KOPT-K1 (cell line): Measurements from ENCODE around the gene SART1.
"Not testable (repeated sequence)": the region's sequence is repeated elsewhere in the genome, so short reads cannot be mapped to it uniquely, and the experiment has no call there.

ENCODE experiments used
- H3K27ac ChIP-seq: fragments of 200-600 bp; sonication (generic); 2 replicates; pipeline ENCODE4 v1.5.1; 2016; ENCODE audit warnings: antibody characterized with exemption, mild to moderate bottlenecking, low read depth, low read length; ENCODE audit not compliant: poor library complexity, severe bottlenecking
- H3K36me3 ChIP-seq: fragments of 200-600 bp; sonication (generic); 2 replicates; pipeline ENCODE4 v1.5.1; 2017; ENCODE audit warnings: antibody characterized with exemption, mild to moderate bottlenecking, low read length, moderate library complexity; ENCODE audit not compliant: insufficient read depth
- H3K9me3 ChIP-seq: fragments of 200-600 bp; sonication (generic); 2 replicates; pipeline ENCODE4 v1.5.1; 2017; ENCODE audit warnings: antibody characterized with exemption, low read length, mild to moderate bottlenecking; ENCODE audit not compliant: insufficient read depth, poor library complexity, severe bottlenecking

SART1 gene

DNA sequence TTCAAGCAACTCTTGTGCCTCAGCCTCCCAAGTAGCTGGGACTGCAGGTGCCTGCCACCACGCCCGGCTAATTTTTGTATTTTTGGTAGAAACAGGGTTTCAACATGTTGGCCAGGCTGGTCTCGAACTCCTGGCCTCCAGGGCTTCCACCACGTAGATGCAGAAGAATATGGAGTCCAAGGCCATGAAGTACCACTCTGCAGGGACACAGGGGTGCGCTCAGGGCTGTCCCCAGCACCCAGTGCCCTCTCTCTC lies 61.6 kb downstream of the SART1 start:
- not testable (repeated sequence) for H3K9me3 ChIP-seq, H3K36me3 ChIP-seq, H3K27ac ChIP-seq

DNA sequence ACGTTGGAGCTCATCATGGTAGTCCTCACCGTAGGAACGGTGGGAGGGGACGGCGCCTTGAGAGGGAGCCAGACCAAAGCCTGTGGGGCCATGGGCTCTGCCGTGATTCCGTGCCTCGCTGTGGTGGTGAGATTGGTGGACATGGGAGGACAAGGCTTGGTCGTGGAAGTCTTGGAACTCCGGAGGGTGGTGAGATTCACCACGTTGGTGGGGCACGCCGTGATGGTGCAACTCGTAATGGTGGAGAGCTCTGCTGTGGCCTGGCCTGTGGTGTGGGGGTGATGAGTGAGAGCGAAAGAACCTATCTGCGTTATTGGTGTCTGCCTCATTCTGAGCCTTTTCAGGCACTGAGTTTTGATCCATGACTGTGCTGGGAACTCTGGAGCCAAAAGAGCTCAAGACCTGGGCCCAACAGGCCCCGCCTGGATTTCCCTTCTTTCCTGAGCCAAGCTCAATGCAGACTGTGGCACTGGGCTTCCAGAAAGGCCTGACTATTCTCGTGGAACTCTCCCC lies 64.5 kb downstream of the SART1 start, which contains the start of gene CATSPER1:
CATSPER1 (minus strand) TSS at position 463 of the 513 bp plus-strand sequence; CDS start at position 363, 100 bp downstream.
- Histone ChIP-seq H3K9me3 (no peaks in the 10 kb centered on the region), H3K36me3 (no peaks in the 10 kb centered on the region), H3K27ac (no peak within 1 kb of the TSS)
